CD4-positive, alpha-beta T cell (primary cell): ENCODE data around the gene RPLP1. TPM values are rescaled to one million over a fixed set of nuclear protein-coding genes. Genes with fewer than 3 reads are reported as not detected.

Experiments
- ATAC-seq: fragments of 200-7000 bp; cut with Tn5 transposase; one replicate; pipeline ENCODE4 v1.10.0; 2022; ENCODE audit warnings: mild to moderate bottlenecking; ENCODE audit not compliant: poor library complexity
- CTCF ChIA-PET: fragments of 350-600 bp; sonication (Branson Sonifier 250); formaldehyde crosslinking; loops from one replicate; lab custom pipeline; 2021; ENCODE audit warnings: antibody characterized with exemption, inconsistent platforms; lab: Charles Lee
- POLR2A ChIA-PET: fragments of 350-600 bp; sonication (Branson Sonifier 250); formaldehyde crosslinking; loops from one replicate; lab custom pipeline; 2021; ENCODE audit warnings: antibody characterized with exemption, inconsistent platforms; lab: Charles Lee
- DNase-seq, 14 experiments: peaks; one replicate each; pipeline ENCODE4 v3.0.0-alpha.2; 2013 to 2020; ENCODE audit warnings: mixed read lengths in 2 of 14
- H3K27ac ChIP-seq, 2 donors: one replicate each; pipeline versions ENCODE4 v1.5.1 to v1.7.0; 2013; ENCODE audit warnings: low read length in 2 of 2, low read depth in 1 of 2, mild to moderate bottlenecking in 1 of 2
- H3K27me3 ChIP-seq, 2 experiments: 1 replicate in 1 of 2; 2 replicates in 1 of 2; pipeline versions ENCODE4 v1.6.1 to v1.7.0; 2013; ENCODE audit warnings: low read length in 2 of 2, control low read depth in 1 of 2, mild to moderate bottlenecking in 1 of 2, moderate library complexity in 1 of 2; ENCODE audit not compliant: insufficient read depth in 2 of 2, control insufficient read depth in 1 of 2
- H3K36me3 ChIP-seq: one replicate; pipeline ENCODE4 v1.6.1; 2013; ENCODE audit warnings: low read length, control low read depth; ENCODE audit not compliant: insufficient read depth
- H3K4me1 ChIP-seq: one replicate; pipeline ENCODE4 v1.6.1; 2013; ENCODE audit warnings: low read length, control low read depth; ENCODE audit not compliant: insufficient read depth
- H3K4me3 ChIP-seq: one replicate; pipeline ENCODE4 v1.5.1; 2013; ENCODE audit warnings: mild to moderate bottlenecking, low read length, moderate library complexity
- H3K9me3 ChIP-seq, 2 experiments: 1 replicate in 1 of 2; 2 replicates in 1 of 2; pipeline versions ENCODE4 v1.6.1 to v1.7.0; 2013; ENCODE audit warnings: low read length in 2 of 2, mild to moderate bottlenecking in 2 of 2, control low read depth in 1 of 2, moderate library complexity in 1 of 2; ENCODE audit not compliant: control insufficient read depth in 1 of 2, insufficient read depth in 1 of 2
- H3K27ac Mint-ChIP-seq: one replicate; pipeline ENCODE4 v1.8.0; 2020; ENCODE audit warnings: mixed read lengths
- H3K27me3 Mint-ChIP-seq: one replicate; pipeline ENCODE4 v1.8.0; 2021; ENCODE audit warnings: mixed read lengths
- H3K36me3 Mint-ChIP-seq: one replicate; pipeline ENCODE4 v1.8.0; 2021; ENCODE audit warnings: low read depth, mixed read lengths
- H3K4me1 Mint-ChIP-seq: one replicate; pipeline ENCODE4 v1.8.0; 2021; ENCODE audit warnings: low read depth, mixed read lengths
- H3K4me3 Mint-ChIP-seq: one replicate; pipeline ENCODE4 v1.8.0; 2020; ENCODE audit warnings: mild to moderate bottlenecking, mixed read lengths
- H3K9me3 Mint-ChIP-seq: one replicate; pipeline ENCODE4 v1.8.0; 2020; ENCODE audit warnings: mixed read lengths
- intact Hi-C, 2 experiments: fragments of 100-400 bp; cut with DNase I in 1 of 2; cut with micrococcal nuclease in 1 of 2; formaldehyde crosslinking; loops; one replicate each; pipeline versions ENCODE4 v1.15.1 to v1.9.0; 2023 to 2025; cut with DNase I, micrococcal nuclease
- total RNA-seq, 174 experiments: library from RNA in 2 of 174; stranded (reverse) in 2 of 174; gene quantifications; one replicate each; pipeline ENCODE4 v1.2.3 and lab custom pipeline; 2021 to 2026
- TF ChIP-seq, protein P1 (sequence below): fragments of 200-600 bp; IDR thresholded peaks from one replicate; pipeline ENCODE4 v1.8.0; 2022; ENCODE audit warnings: antibody characterized with exemption, mild to moderate bottlenecking

Gene RPLP1
- total RNA-seq, 2 experiments from 2014 or later, result 2,527 to 2,615 TPM

DNA sequence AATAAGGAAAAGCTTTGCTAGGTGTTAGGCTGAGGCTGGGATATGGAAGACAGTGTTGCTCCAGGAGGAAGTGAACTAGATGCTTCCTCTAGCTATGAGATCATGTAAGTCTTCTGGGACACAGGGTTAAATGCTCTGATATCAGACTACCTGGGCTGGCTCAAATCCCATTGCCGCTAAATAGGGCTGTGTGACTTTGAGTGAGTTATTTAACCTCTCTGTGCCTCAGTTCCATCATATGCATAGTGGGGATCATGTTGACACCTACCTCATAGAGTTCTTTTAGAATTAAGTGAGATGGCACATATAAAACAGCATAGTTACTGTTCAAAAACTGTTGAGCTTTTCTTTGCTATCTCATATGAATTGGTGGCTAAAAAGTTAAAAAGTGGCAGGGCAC lies 12.6 kb downstream of the RPLP1 start:
- no peaks in the 10 kb centered on the region for H3K27me3 ChIP-seq
- POLR2A ChIA-PET, result interaction anchor here (4.4 kb wide), 1 partner anchor 12 kb away, joined by 205 read pairs; the partner anchor contains the start of gene RPLP1
- no peak for DNase-seq
- Mint-ChIP-seq H3K4me1 (peaks cover 48% of the 10 kb centered on the region), H3K27ac (peak overlapping the region; percentile 51), H3K27me3 (no peaks in the 10 kb centered on the region), H3K36me3 (no peaks in the 10 kb centered on the region), H3K9me3 (no peaks in the 10 kb centered on the region), H3K4me3 (peak overlapping the region; percentile 56)
- CTCF ChIA-PET, result interaction anchor here (1.9 kb wide), 1 partner anchor 12 kb away, joined by 10 read pairs; the partner anchor contains the start of gene RPLP1
- TF ChIP-seq, protein P1, sequence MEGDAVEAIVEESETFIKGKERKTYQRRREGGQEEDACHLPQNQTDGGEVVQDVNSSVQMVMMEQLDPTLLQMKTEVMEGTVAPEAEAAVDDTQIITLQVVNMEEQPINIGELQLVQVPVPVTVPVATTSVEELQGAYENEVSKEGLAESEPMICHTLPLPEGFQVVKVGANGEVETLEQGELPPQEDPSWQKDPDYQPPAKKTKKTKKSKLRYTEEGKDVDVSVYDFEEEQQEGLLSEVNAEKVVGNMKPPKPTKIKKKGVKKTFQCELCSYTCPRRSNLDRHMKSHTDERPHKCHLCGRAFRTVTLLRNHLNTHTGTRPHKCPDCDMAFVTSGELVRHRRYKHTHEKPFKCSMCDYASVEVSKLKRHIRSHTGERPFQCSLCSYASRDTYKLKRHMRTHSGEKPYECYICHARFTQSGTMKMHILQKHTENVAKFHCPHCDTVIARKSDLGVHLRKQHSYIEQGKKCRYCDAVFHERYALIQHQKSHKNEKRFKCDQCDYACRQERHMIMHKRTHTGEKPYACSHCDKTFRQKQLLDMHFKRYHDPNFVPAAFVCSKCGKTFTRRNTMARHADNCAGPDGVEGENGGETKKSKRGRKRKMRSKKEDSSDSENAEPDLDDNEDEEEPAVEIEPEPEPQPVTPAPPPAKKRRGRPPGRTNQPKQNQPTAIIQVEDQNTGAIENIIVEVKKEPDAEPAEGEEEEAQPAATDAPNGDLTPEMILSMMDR, result no peak
- ATAC-seq, result no peak
- no peak overlapping the region for H3K27ac ChIP-seq
- H3K9me3 ChIP-seq, result no peaks in the 10 kb centered on the region
- H3K4me3 ChIP-seq, result no peak overlapping the region
- peaks cover 65% of the 10 kb centered on the region for H3K4me1 ChIP-seq
- intact Hi-C loops, result loop anchor here in 1 of 2 experiments (5.0 kb wide), 1 partner anchor 1092 kb away; no protein-coding TSS in a partner anchor
- H3K36me3 ChIP-seq, result no peaks in the 10 kb centered on the region

DNA sequence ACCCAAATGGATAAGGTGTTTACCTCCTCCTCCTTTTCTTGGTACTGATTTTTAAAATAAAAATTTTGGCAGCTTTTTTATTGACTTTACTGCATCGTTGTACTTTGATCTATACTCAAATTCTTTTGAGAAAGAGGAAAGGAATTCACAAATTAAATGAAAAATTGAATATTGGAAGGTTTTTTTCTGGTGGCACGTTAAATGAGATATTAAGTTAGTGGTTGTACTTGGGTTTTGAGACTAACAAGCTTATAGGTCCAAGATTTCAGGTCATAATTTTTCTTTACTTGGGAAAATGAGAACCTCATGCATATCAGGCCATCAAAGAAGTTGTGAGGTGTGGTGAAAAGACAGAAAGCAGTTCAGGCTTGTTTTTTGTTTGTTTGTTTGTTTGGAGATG lies 14.1 kb downstream of the RPLP1 start:
- Histone ChIP-seq H3K4me3 (no peak overlapping the region), H3K27ac (no peak overlapping the region), H3K4me1 (peaks cover 56% of the 10 kb centered on the region), H3K36me3 (no peaks in the 10 kb centered on the region), H3K9me3 (no peaks in the 10 kb centered on the region), H3K27me3 (no peaks in the 10 kb centered on the region)
- no peaks in the 10 kb centered on the region for H3K27me3 Mint-ChIP-seq
- H3K27ac Mint-ChIP-seq, result peak overlapping the region; percentile 51
- intact Hi-C loops, result loop anchor here in 1 of 2 experiments (5.0 kb wide), 1 partner anchor 1091 kb away; no protein-coding TSS in a partner anchor
- DNase-seq (no peak), ATAC-seq (no peak)
- peaks cover 43% of the 10 kb centered on the region for H3K4me1 Mint-ChIP-seq
- H3K4me3 Mint-ChIP-seq, result no peak overlapping the region
- CTCF ChIA-PET, result interaction anchor here (0.8 to 1.9 kb wide), 4 partner anchors 10 to 53 kb away, joined by 3 to 10 read pairs (median 4); partner anchors contain the start of genes KIF23 and RPLP1
- no peaks in the 10 kb centered on the region for H3K36me3 Mint-ChIP-seq
- POLR2A ChIA-PET, result interaction anchor here (0.6 to 3.9 kb wide), 3 partner anchors 13 to 1069 kb away, joined by 3 to 96 read pairs (median 10); partner anchors contain the start of gene RPLP1
- TF ChIP-seq, protein P1, result no peak
- no peaks in the 10 kb centered on the region for H3K9me3 Mint-ChIP-seq

DNA sequence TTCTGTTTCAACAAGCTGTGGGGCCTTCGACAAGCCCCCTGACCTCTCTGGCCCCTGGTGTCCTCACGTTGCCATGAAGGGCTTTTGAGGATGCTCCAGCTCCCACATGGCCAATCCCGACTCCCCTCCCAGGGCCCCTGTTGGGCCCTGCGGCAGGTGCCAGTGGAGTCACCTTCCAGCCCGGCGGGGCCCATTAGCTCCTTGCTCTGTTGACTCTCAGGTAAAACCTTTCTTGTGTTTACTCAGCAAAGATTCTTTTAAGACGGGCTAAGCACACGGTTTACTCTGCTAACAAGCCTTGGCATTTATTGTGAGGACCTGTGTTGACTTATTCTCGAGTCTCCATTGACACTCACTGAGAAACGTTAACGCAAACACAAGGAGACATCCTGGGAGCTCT lies 15.0 kb downstream of the RPLP1 start:
- H3K27me3 ChIP-seq, result no peaks in the 10 kb centered on the region
- Mint-ChIP-seq H3K27me3 (no peaks in the 10 kb centered on the region), H3K4me3 (peak overlapping the region; percentile 8), H3K36me3 (no peaks in the 10 kb centered on the region), H3K27ac (peak overlapping the region; percentile 90), H3K4me1 (peaks cover 36% of the 10 kb centered on the region), H3K9me3 (no peaks in the 10 kb centered on the region)
- ATAC-seq (no peak), DNase-seq (no peak)
- POLR2A ChIA-PET, result interaction anchor here (1.1 to 3.9 kb wide), 5 partner anchors 14 to 1068 kb away, joined by 3 to 96 read pairs (median 8); partner anchors contain the start of genes RPLP1 and TLE3
- peaks cover 47% of the 10 kb centered on the region for H3K4me1 ChIP-seq
- no peaks in the 10 kb centered on the region for H3K36me3 ChIP-seq
- TF ChIP-seq, protein P1, result no peak
- peak overlapping the region; percentile 15 for H3K4me3 ChIP-seq
- intact Hi-C loops, result loop anchor here (1.0 to 5.0 kb wide), 7 partner anchors 15 to 1090 kb away; partner anchors contain the start of genes RPLP1 (in 2 of the 2) and TLE3 (in 1 of the 2)
- no peaks in the 10 kb centered on the region for H3K9me3 ChIP-seq
- CTCF ChIA-PET, result interaction anchor here (0.7 to 2.3 kb wide), 7 partner anchors 8 to 630 kb away, joined by 3 to 10 read pairs (median 4); partner anchors contain the start of genes RPLP1 and TLE3
- H3K27ac ChIP-seq, result peak overlapping the region; percentile 85 to 91
